WI38 (cell line): Measurements from ENCODE around the gene GPR143.

Source experiments
- H3K4me3 ChIP-seq: 2 replicates; pipeline ENCODE4 v1.5.1; 2011; ENCODE audit warnings: low read depth, mild to moderate bottlenecking, control low read depth, low read length
- CTCF ChIP-seq: IDR thresholded peaks from 2 replicates; pipeline ENCODE4 v1.5.1; 2012; ENCODE audit warnings: low read depth, mild to moderate bottlenecking, control low read depth, low read length

GPR143 gene

GRCh38 chrX:9681011-9681410 is 84.6 kb downstream of the GPR143 start:
- no peak for TF ChIP-seq CTCF
- H3K4me3 ChIP-seq = no peak overlapping the region

DNA sequence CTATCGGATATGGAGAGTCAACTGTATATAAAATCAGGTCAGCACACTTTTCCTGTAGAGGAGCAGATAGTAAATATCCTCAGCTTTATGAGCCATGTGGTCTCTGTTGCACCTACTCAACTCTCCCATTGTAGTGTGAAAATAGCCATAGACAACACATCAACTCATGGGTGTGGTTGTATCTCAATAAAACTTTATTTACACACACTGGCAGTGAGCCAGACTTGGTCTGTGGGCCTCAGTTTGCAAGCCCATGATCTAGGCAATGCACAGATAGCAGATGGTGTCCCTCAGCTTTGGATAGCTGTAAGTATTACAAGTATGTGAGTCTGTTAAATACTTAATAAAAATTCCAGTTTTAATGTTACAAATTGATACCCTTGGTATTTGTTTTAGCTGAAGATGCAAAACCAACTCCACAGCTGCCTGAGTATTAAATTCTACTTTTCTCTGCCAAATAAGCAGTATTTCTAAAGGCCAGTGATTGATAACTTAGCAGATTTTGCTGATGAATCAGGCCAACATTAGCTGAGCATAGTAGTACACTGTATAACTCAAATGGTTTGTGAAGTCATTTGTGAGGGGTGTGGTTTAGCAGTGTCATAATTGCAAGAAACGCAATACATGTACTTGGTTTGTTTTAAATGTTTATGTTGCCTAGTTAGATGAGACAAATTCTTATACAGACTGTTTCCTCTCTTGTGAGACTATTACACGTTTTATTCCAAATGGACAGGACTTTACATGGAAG is 87.3 kb downstream of the GPR143 start:
- no peak overlapping the region for H3K4me3 ChIP-seq
- TF ChIP-seq CTCF = no peak

DNA sequence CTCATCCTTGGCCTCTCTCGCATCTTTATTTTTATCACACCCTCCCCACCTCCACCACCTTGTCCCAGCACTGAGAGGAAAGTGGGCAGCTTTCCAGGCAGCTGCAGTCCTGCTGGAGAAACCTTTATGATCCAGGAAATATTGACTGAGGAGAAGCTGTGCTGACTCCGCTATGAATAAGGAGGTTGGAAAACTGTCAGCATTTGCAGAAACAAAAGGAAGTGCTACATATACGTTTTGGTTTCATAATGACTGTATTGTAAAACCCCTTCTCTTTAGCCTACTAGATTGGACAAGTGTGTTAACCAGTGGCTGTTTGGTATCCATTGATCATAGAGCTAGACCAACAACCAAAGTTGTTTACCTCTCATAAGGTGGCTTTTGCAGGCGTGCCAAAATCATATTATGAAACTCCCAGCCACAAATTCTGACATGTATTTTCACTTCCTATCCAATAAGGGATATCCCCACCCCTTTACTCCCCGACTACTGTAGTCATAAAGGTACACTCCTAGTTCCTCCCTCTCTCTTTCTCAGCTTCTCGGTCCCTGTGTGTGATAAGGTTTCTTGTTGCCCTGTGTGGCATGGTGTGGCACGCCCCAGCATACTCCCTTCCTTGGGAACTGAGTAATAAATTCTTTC is 88.4 kb downstream of the GPR143 start:
- no peak overlapping the region for H3K4me3 ChIP-seq
- TF ChIP-seq CTCF = no peak

DNA sequence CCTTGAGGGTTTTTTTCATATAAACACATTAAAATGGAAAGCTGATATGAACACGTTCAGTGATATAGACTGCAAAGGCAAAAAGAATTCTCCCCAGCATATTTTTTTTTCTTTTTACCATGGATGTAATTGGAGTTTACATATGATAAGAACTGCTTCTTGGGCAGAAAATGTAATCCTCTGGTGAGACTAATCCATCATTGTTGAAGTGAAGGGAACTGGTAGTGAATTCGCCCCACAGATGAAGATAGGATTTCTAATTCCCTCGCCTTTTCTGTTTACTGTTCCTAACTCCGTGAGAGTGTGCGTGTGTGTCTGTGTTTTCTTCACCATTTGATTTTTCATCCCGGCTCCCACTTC is 88.9 kb downstream of the GPR143 start:
- TF ChIP-seq CTCF = no peak
- H3K4me3 ChIP-seq = no peak overlapping the region

- no peak overlapping the region for H3K4me3 ChIP-seq
- TF ChIP-seq CTCF = no peak
Measured at GRCh38 chrX:9676306-9676705, 89.3 kb downstream of the GPR143 start.
